ENCODE measurements around the gene DMD. TPM values are rescaled to one million over a fixed set of nuclear protein-coding genes. Genes with fewer than 3 reads are reported as not detected.

DMD gene
- total RNA-seq, 2 experiments from 2014 or later = 0.27 to 0.49 TPM

GRCh38 chrX:31679861-31680260, 1531.5 kb downstream of the DMD start:
- intact Hi-C loops (cut with micrococcal nuclease) = no loop called here
- no peak overlapping the region for H3K27ac Mint-ChIP-seq
- no peaks in the 10 kb centered on the region for H3K36me3 Mint-ChIP-seq (ENCODE audit: low read depth)
- H3K4me1 Mint-ChIP-seq (ENCODE audit: low read depth) = no peaks in the 10 kb centered on the region
- H3K27me3 Mint-ChIP-seq = no peaks in the 10 kb centered on the region
- H3K4me3 Mint-ChIP-seq = no peak overlapping the region
- no peak for ATAC-seq
- ChIA-PET POLR2A (no interaction called here), CTCF (no interaction called here)
- TF ChIP-seq, protein P1, sequence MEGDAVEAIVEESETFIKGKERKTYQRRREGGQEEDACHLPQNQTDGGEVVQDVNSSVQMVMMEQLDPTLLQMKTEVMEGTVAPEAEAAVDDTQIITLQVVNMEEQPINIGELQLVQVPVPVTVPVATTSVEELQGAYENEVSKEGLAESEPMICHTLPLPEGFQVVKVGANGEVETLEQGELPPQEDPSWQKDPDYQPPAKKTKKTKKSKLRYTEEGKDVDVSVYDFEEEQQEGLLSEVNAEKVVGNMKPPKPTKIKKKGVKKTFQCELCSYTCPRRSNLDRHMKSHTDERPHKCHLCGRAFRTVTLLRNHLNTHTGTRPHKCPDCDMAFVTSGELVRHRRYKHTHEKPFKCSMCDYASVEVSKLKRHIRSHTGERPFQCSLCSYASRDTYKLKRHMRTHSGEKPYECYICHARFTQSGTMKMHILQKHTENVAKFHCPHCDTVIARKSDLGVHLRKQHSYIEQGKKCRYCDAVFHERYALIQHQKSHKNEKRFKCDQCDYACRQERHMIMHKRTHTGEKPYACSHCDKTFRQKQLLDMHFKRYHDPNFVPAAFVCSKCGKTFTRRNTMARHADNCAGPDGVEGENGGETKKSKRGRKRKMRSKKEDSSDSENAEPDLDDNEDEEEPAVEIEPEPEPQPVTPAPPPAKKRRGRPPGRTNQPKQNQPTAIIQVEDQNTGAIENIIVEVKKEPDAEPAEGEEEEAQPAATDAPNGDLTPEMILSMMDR (IDR thresholded peaks at IDR 0.05) = no peak
- H3K9me3 Mint-ChIP-seq = no peaks in the 10 kb centered on the region
- no peak for DNase-seq

- H3K4me3 Mint-ChIP-seq = no peak overlapping the region
- TF ChIP-seq, protein P1 (IDR thresholded peaks at IDR 0.05) = no peak
Observed at GRCh38 chrX:31670245-31670644, 1541.1 kb downstream of the DMD start.

GRCh38 chrX:31665454-31665853, 1545.9 kb downstream of the DMD start:
- no peaks in the 10 kb centered on the region for H3K27me3 Mint-ChIP-seq
- no peak for ATAC-seq

More at GRCh38 chrX:31670245-31670644, 1541.1 kb downstream of the DMD start:
- ChIA-PET POLR2A (no interaction called here), CTCF (no interaction called here)
- no peaks in the 10 kb centered on the region for H3K36me3 Mint-ChIP-seq (ENCODE audit: low read depth)
- H3K9me3 Mint-ChIP-seq = no peaks in the 10 kb centered on the region
- H3K4me1 Mint-ChIP-seq (ENCODE audit: low read depth) = no peaks in the 10 kb centered on the region
- intact Hi-C loops (cut with micrococcal nuclease) = no loop called here
- H3K27ac Mint-ChIP-seq = no peak overlapping the region
- ATAC-seq = no peak
- H3K27me3 Mint-ChIP-seq = no peaks in the 10 kb centered on the region
- no peak for DNase-seq

DNA sequence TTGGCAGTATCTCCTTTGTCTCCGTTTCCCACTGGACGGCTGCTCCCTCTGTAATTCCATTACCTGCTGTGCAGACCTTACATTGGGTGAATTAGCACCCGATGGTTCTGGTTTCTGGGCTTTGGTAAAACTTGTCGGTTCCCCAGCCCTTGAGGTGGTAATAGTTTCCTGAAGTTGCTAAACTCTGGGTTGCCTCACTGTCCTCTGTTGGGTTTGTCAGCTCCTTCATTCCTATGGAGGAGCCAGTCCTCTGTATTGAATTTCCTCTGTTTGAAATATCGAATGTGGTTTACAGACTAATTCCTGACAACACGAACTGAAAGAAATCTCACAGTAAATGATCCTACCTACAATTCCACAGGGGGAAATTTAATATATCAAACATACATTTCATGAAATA, 1548.2 kb downstream of the DMD start:
- no peaks in the 10 kb centered on the region for H3K27me3 Mint-ChIP-seq
- TF ChIP-seq, protein P1 (IDR thresholded peaks at IDR 0.05) = no peak
- no peak overlapping the region for H3K27ac Mint-ChIP-seq
- H3K4me1 Mint-ChIP-seq (ENCODE audit: low read depth) = no peaks in the 10 kb centered on the region
- H3K4me3 Mint-ChIP-seq = no peak overlapping the region
- DNase-seq (no peak), ATAC-seq (no peak)
- ChIA-PET POLR2A (no interaction called here), CTCF (no interaction called here)
- no peaks in the 10 kb centered on the region for H3K9me3 Mint-ChIP-seq
- intact Hi-C loops (cut with micrococcal nuclease) = no loop called here
- no peaks in the 10 kb centered on the region for H3K36me3 Mint-ChIP-seq (ENCODE audit: low read depth)

More at GRCh38 chrX:31665454-31665853, 1545.9 kb downstream of the DMD start:
- Mint-ChIP-seq H3K36me3 (ENCODE audit: low read depth) (no peaks in the 10 kb centered on the region), H3K9me3 (no peaks in the 10 kb centered on the region), H3K4me1 (ENCODE audit: low read depth) (no peaks in the 10 kb centered on the region), H3K27ac (no peak overlapping the region), H3K4me3 (no peak overlapping the region)
- intact Hi-C loops (cut with micrococcal nuclease) = no loop called here
- ChIA-PET CTCF (no interaction called here), POLR2A (no interaction called here)
- TF ChIP-seq, protein P1 (IDR thresholded peaks at IDR 0.05) = no peak
- DNase-seq = no peak

DNA sequence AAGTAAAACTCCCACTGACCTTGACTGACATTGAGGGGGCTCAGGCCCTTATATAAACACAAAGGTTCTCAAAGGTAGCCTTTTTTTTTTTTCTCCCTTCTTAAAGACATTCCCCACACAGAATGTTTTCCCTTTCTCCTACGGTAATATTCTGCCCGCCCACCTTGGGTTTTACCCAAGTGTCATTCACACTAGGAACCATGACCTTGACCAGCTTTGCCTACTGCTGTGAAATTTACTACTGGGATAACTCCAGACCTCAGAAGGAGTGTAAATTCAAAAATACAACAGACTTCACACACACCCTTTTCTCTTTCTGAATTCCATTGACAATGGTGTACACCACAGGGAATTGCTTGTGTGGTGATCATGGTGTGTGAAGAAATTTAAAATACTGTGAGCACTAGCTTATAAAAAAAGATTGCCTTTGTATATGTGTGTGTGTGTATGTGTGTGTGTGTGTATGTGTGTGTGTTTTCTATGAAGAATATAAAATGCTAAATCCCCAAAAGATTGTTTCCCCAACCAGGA, 1550.0 kb downstream of the DMD start:
- no peaks in the 10 kb centered on the region for H3K36me3 Mint-ChIP-seq (ENCODE audit: low read depth)
- intact Hi-C loops (cut with micrococcal nuclease) = no loop called here
- ChIA-PET POLR2A (no interaction called here), CTCF (no interaction called here)
- TF ChIP-seq, protein P1 (IDR thresholded peaks at IDR 0.05) = no peak
- no peak for DNase-seq
- H3K4me3 Mint-ChIP-seq = no peak overlapping the region
- no peaks in the 10 kb centered on the region for H3K9me3 Mint-ChIP-seq
- no peak overlapping the region for H3K27ac Mint-ChIP-seq
- no peaks in the 10 kb centered on the region for H3K4me1 Mint-ChIP-seq (ENCODE audit: low read depth)
- ATAC-seq = no peak
- H3K27me3 Mint-ChIP-seq = no peaks in the 10 kb centered on the region
